ENCODE measurements around the gene ZFYVE26. TPM values are rescaled to one million over a fixed set of nuclear protein-coding genes. Genes with fewer than 3 reads are reported as not detected.

Gene ZFYVE26
- total RNA-seq, 1 experiment from 2014 or later, result 11.9 TPM

DNA sequence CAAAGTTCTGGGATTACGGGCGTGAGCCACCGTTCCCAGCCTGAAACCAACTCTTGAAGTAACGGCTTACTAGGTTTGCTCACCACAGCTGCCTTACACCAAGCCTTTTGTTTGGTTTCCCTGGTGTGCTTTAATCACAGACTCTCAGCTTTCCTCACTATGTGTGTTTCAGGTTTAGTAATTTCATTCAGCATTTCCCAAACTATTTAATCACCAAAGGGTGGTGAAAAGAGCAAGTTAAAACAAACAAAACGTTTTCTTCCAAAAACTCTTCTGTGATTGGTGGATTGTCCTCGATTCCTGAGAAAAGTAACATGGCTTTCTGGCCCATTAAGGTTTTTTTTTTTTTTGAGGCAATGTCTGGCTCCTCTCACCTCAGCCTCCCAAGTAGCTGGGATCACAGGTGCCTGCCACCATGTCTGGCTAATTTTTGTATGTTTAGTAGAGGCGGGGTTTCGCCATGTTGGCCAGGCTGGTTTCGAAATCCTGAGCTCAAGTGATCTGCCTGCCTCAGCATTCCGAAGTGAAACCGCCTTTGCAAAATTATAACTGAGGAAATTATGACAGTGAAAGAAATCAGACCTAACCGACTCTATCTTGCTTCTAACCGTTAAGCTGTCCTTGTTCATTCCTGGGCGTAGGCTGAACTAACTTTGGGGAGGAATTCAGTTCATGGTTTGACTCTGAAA lies 1.5 kb upstream of the ZFYVE26 start:
- no TSS peak for BruUV-seq (replicated peaks)
- no peaks in the 10 kb centered on the region for H3K9me3 Mint-ChIP-seq (ENCODE audit: unreplicated experiment)
- ChIA-PET CTCF (interaction anchor here (0.6 to 0.7 kb wide), 3 partner anchors 199 to 1956 kb away, joined by 3 to 5 read pairs (median 4); no protein-coding TSS in a partner anchor), POLR2A (interaction anchor here (0.6 to 0.8 kb wide), 2 partner anchors 21 to 1289 kb away, joined by 3 to 5 read pairs; no protein-coding TSS in a partner anchor)
- TF ChIP-seq, protein P1, sequence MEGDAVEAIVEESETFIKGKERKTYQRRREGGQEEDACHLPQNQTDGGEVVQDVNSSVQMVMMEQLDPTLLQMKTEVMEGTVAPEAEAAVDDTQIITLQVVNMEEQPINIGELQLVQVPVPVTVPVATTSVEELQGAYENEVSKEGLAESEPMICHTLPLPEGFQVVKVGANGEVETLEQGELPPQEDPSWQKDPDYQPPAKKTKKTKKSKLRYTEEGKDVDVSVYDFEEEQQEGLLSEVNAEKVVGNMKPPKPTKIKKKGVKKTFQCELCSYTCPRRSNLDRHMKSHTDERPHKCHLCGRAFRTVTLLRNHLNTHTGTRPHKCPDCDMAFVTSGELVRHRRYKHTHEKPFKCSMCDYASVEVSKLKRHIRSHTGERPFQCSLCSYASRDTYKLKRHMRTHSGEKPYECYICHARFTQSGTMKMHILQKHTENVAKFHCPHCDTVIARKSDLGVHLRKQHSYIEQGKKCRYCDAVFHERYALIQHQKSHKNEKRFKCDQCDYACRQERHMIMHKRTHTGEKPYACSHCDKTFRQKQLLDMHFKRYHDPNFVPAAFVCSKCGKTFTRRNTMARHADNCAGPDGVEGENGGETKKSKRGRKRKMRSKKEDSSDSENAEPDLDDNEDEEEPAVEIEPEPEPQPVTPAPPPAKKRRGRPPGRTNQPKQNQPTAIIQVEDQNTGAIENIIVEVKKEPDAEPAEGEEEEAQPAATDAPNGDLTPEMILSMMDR (IDR thresholded peaks at IDR 0.05; ENCODE audit: unreplicated experiment), result no peak
- peak overlapping the region; percentile 95 for H3K4me3 Mint-ChIP-seq (ENCODE audit: unreplicated experiment)
- H3K36me3 Mint-ChIP-seq (ENCODE audit: insufficient read depth, unreplicated experiment), result peaks cover 11% of the 10 kb centered on the region
- intact Hi-C loops (cut with micrococcal nuclease), result loop anchor here (5.0 kb wide), 1 partner anchor 216 kb away; the partner anchor contains the start of gene PIGH
- DNase-seq (ENCODE audit: unreplicated experiment), result no peak
- no peak overlapping the region for H3K27ac Mint-ChIP-seq (ENCODE audit: low read depth, unreplicated experiment)
- H3K27me3 Mint-ChIP-seq (ENCODE audit: insufficient read depth, unreplicated experiment), result no peaks in the 10 kb centered on the region
- peaks cover 29% of the 10 kb centered on the region for H3K4me1 Mint-ChIP-seq (ENCODE audit: insufficient read depth, unreplicated experiment)

DNA sequence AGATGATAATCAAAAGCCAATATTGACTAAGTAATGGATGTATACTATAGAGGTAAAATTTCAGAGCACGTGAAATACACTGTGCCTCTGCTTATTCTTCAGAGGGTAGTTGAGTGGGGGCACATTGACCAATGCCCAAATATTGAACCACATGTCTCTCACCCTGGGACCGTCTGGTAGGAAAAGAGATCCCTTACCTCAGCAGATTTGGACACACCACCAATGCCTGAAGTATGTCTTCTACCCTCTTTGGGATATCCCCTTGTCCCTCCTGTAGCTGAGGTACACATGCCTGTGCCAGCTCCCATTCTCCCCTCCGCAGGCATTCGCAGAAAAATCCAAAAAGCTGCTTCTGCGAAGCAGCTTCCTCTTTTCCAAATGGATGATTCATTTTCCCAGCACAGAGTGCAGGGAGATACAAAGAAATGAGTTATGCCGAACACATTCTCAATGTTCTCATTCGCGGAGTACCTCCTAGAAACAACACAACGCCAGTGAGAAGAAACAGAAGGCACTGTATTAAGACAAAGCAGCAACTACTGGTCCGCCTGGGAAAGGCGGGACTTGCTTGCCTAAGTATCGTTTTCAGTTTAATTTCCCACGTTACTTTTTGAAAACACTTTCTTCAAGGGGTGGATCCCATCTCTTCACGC lies 691 bp downstream of the ZFYVE26 start:
- TSS peak; percentile 36 for BruUV-seq (replicated peaks)
- Mint-ChIP-seq H3K4me1 (ENCODE audit: insufficient read depth, unreplicated experiment) (peaks cover 17% of the 10 kb centered on the region), H3K27ac (ENCODE audit: low read depth, unreplicated experiment) (peak overlapping the region; percentile 89), H3K9me3 (ENCODE audit: unreplicated experiment) (no peaks in the 10 kb centered on the region), H3K36me3 (ENCODE audit: insufficient read depth, unreplicated experiment) (peaks cover 29% of the 10 kb centered on the region), H3K27me3 (ENCODE audit: insufficient read depth, unreplicated experiment) (no peaks in the 10 kb centered on the region), H3K4me3 (ENCODE audit: unreplicated experiment) (peak overlapping the region; percentile 94)
- intact Hi-C loops (cut with micrococcal nuclease), result loop anchor here (5.0 kb wide), 1 partner anchor 213 kb away; the partner anchor contains the start of gene PIGH
- DNase-seq (ENCODE audit: unreplicated experiment), result peak; percentile 4
- ChIA-PET POLR2A (interaction anchor here (1.1 to 2.3 kb wide), 5 partner anchors 11 to 63 kb away, joined by 3 to 6 read pairs (median 4); no protein-coding TSS in a partner anchor), CTCF (interaction anchor here (1.0 kb wide), 1 partner anchor 1029 kb away, joined by 6 read pairs; no protein-coding TSS in a partner anchor)
- TF ChIP-seq, protein P1 (IDR thresholded peaks at IDR 0.05; ENCODE audit: unreplicated experiment), result no peak

DNA sequence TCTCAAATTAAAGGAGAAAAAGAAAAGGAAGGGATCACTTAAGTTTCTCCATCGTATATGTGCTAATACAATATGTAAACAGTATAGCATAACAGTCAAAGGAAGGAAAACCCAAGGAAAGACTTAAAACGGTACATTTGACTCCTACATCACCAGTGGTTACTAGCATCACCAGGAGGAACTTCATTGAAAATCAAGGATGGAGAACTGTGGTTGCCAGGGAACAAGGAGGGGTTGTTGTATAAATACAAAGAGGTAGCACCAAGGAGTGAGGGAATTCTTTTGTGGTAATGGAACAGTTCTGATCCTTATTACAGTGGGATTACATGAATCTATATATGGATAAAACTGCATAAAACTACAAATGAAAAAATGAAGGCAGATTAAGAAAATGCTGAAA lies 1.6 kb downstream of the ZFYVE26 start:
- Mint-ChIP-seq H3K9me3 (ENCODE audit: unreplicated experiment) (no peaks in the 10 kb centered on the region), H3K27ac (ENCODE audit: low read depth, unreplicated experiment) (peak overlapping the region; percentile 89), H3K4me3 (ENCODE audit: unreplicated experiment) (peak overlapping the region; percentile 94), H3K4me1 (ENCODE audit: insufficient read depth, unreplicated experiment) (peaks cover 11% of the 10 kb centered on the region), H3K36me3 (ENCODE audit: insufficient read depth, unreplicated experiment) (peaks cover 36% of the 10 kb centered on the region), H3K27me3 (ENCODE audit: insufficient read depth, unreplicated experiment) (no peaks in the 10 kb centered on the region)
- POLR2A ChIA-PET, result interaction anchor here (1.1 to 2.3 kb wide), 3 partner anchors 10 to 22 kb away, joined by 4 to 5 read pairs (median 4); no protein-coding TSS in a partner anchor
- intact Hi-C loops (cut with micrococcal nuclease), result loop anchor here (5.0 kb wide), 1 partner anchor 213 kb away; the partner anchor contains the start of gene PIGH
- BruUV-seq (replicated peaks), result no TSS peak
- TF ChIP-seq, protein P1 (IDR thresholded peaks at IDR 0.05; ENCODE audit: unreplicated experiment), result no peak
- CTCF ChIA-PET, result no interaction called here
- no peak for DNase-seq (ENCODE audit: unreplicated experiment)

DNA sequence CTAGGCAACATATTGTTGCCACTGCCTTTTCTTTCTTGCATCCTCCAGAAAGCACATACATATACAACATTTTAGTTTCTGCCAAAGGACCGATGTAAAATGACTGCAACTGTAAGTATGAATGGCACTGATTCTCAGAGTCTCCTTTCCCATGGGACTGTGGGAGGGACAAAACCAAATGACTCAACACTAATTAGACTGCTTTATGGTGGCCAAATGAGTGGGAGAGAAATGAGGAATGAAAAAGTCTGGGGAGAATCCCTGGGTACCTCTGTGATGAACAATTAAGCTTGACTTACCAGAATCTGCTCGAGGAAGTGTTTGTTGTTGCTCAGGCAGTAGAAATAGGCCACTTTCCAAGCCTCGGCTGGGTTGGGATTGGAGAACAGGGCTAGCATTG lies 10.1 kb downstream of the ZFYVE26 start:
- POLR2A ChIA-PET, result interaction anchor here (1.3 kb wide), 1 partner anchor 9 kb away, joined by 3 read pairs; no protein-coding TSS in a partner anchor
- H3K36me3 Mint-ChIP-seq (ENCODE audit: insufficient read depth, unreplicated experiment), result peaks cover 81% of the 10 kb centered on the region
- DNase-seq (ENCODE audit: unreplicated experiment), result no peak
- CTCF ChIA-PET, result interaction anchor here (1.1 kb wide), 1 partner anchor 31 kb away, joined by 3 read pairs; no protein-coding TSS in a partner anchor
- no peak overlapping the region for H3K4me3 Mint-ChIP-seq (ENCODE audit: unreplicated experiment)
- no peaks in the 10 kb centered on the region for H3K27me3 Mint-ChIP-seq (ENCODE audit: insufficient read depth, unreplicated experiment)
- BruUV-seq (replicated peaks), result no TSS peak
- TF ChIP-seq, protein P1 (IDR thresholded peaks at IDR 0.05; ENCODE audit: unreplicated experiment), result no peak
- no peak overlapping the region for H3K27ac Mint-ChIP-seq (ENCODE audit: low read depth, unreplicated experiment)
- H3K9me3 Mint-ChIP-seq (ENCODE audit: unreplicated experiment), result no peaks in the 10 kb centered on the region
- H3K4me1 Mint-ChIP-seq (ENCODE audit: insufficient read depth, unreplicated experiment), result no peaks in the 10 kb centered on the region
- intact Hi-C loops (cut with micrococcal nuclease), result no loop called here
